Measurements from ENCODE around the gene FAM170B. TPM values are rescaled to one million over a fixed set of nuclear protein-coding genes. Genes with fewer than 3 reads are reported as not detected.

The FAM170B gene
- total RNA-seq (2014; rRNA removed; shearing (Covaris generic)): not detected in 2 replicates
- polyA plus RNA-seq (2016; fragmentation: Nextera tagmentation; extraction: Ambion mirVana): not detected in 2 replicates
- long read RNA-seq: 0 reads

DNA sequence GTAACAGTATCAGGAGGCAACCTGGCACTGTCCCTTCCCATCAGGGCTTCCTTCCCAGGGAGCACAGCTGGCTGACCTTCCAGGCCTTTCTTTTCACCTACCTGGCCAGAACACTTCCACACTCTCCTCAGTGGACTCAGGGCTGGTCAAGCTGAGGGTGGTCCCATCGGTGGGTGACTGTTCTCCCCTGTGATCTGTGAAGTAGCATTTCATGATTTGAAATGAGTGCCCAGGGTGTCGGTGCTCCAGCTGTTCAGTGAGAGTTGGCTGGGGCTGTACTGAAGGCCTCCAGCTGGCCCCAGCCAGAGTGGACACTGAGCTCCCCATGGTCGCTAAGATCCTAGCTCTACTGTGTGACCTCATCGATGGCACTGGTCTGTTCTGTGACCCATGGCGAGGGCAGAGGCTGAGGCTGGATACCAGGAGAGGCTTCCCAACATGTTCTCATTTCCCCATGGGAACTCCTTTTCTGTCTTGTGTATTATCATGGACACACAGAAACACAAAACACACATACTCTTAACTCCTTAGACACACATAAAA, at the start of gene FAM170B:
Gene FAM170B, minus strand, starts transcription at position 316 of the 543 bp plus-strand sequence. Its CDS starts 103 bp downstream, at position 213.
- peaks cover 8% of the 10 kb centered on the region; the same call in 1 of the 2 replicates for H3K9me2 ChIP-seq (ENCODE audit: insufficient read depth)
- H3K36me3 ChIP-seq (ENCODE audit: insufficient read depth): no peaks in the 10 kb centered on the region
- H3K4me3 ChIP-seq: no peak within 1 kb of the TSS
- Mint-ChIP-seq H3K4me1 (peaks cover 2% of the 10 kb centered on the region), H3K4me3 (no peak within 1 kb of the TSS), H3K27ac (no peak within 1 kb of the TSS; the same call in 1 of the 2 replicates), H3K9me3 (peaks cover 2% of the 10 kb centered on the region; the same call in 1 of the 3 replicates), H3K36me3 (ENCODE audit: low read depth) (peaks cover 2% of the 10 kb centered on the region; the same call in 1 of the 3 replicates), H3K27me3 (ENCODE audit: insufficient read depth, low read depth, poor library complexity) (peaks cover 4% of the 10 kb centered on the region)
- no peak within 1 kb of the TSS for H2AFZ ChIP-seq
- no peaks in the 10 kb centered on the region for H3K27me3 ChIP-seq (ENCODE audit: insufficient read depth)
- no peaks in the 10 kb centered on the region for H4K20me1 ChIP-seq (replicated peaks; ENCODE audit: insufficient read depth)
- H3K4me2 ChIP-seq: no peak within 1 kb of the TSS
- H3K27ac ChIP-seq (ENCODE audit: low read depth): no peak within 1 kb of the TSS
- no peak for TF ChIP-seq EZH2phosphoT487 (IDR thresholded peaks at IDR 0.05; ENCODE audit: unreplicated experiment)
- TF ChIP-seq, protein P1, sequence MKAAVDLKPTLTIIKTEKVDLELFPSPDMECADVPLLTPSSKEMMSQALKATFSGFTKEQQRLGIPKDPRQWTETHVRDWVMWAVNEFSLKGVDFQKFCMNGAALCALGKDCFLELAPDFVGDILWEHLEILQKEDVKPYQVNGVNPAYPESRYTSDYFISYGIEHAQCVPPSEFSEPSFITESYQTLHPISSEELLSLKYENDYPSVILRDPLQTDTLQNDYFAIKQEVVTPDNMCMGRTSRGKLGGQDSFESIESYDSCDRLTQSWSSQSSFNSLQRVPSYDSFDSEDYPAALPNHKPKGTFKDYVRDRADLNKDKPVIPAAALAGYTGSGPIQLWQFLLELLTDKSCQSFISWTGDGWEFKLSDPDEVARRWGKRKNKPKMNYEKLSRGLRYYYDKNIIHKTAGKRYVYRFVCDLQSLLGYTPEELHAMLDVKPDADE (IDR thresholded peaks at IDR 0.05): no peak
- TF ChIP-seq, protein P2, sequence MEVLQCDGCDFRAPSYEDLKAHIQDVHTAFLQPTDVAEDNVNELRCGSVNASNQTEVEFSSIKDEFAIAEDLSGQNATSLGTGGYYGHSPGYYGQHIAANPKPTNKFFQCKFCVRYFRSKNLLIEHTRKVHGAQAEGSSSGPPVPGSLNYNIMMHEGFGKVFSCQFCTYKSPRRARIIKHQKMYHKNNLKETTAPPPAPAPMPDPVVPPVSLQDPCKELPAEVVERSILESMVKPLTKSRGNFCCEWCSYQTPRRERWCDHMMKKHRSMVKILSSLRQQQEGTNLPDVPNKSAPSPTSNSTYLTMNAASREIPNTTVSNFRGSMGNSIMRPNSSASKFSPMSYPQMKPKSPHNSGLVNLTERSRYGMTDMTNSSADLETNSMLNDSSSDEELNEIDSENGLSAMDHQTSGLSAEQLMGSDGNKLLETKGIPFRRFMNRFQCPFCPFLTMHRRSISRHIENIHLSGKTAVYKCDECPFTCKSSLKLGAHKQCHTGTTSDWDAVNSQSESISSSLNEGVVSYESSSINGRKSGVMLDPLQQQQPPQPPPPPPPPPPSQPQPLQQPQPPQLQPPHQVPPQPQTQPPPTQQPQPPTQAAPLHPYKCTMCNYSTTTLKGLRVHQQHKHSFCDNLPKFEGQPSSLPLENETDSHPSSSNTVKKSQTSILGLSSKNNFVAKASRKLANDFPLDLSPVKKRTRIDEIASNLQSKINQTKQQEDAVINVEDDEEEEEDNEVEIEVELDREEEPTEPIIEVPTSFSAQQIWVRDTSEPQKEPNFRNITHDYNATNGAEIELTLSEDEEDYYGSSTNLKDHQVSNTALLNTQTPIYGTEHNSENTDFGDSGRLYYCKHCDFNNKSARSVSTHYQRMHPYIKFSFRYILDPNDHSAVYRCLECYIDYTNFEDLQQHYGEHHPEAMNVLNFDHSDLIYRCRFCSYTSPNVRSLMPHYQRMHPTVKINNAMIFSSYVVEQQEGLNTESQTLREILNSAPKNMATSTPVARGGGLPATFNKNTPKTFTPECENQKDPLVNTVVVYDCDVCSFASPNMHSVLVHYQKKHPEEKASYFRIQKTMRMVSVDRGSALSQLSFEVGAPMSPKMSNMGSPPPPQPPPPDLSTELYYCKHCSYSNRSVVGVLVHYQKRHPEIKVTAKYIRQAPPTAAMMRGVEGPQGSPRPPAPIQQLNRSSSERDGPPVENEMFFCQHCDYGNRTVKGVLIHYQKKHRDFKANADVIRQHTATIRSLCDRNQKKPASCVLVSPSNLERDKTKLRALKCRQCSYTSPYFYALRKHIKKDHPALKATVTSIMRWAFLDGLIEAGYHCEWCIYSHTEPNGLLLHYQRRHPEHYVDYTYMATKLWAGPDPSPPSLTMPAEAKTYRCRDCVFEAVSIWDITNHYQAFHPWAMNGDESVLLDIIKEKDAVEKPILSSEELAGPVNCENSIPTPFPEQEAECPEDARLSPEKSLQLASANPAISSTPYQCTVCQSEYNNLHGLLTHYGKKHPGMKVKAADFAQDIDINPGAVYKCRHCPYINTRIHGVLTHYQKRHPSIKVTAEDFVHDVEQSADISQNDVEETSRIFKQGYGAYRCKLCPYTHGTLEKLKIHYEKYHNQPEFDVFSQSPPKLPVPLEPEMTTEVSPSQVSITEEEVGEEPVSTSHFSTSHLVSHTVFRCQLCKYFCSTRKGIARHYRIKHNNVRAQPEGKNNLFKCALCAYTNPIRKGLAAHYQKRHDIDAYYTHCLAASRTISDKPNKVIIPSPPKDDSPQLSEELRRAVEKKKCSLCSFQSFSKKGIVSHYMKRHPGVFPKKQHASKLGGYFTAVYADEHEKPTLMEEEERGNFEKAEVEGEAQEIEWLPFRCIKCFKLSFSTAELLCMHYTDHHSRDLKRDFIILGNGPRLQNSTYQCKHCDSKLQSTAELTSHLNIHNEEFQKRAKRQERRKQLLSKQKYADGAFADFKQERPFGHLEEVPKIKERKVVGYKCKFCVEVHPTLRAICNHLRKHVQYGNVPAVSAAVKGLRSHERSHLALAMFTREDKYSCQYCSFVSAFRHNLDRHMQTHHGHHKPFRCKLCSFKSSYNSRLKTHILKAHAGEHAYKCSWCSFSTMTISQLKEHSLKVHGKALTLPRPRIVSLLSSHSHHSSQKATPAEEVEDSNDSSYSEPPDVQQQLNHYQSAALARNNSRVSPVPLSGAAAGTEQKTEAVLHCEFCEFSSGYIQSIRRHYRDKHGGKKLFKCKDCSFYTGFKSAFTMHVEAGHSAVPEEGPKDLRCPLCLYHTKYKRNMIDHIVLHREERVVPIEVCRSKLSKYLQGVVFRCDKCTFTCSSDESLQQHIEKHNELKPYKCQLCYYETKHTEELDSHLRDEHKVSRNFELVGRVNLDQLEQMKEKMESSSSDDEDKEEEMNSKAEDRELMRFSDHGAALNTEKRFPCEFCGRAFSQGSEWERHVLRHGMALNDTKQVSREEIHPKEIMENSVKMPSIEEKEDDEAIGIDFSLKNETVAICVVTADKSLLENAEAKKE (CRISPR knock-in tag; IDR thresholded peaks at IDR 0.05): no peak
- ATAC-seq (no peak), DNase-seq (ENCODE audit: low spot score) (no peak)
- H3K4me1 ChIP-seq (ENCODE audit: insufficient read depth): no peaks in the 10 kb centered on the region
- H3F3A ChIP-seq (replicated peaks; ENCODE audit: low read depth): no peaks in the 10 kb centered on the region
- no peaks in the 10 kb centered on the region for H3K79me2 ChIP-seq (replicated peaks; ENCODE audit: insufficient read depth)

DNA sequence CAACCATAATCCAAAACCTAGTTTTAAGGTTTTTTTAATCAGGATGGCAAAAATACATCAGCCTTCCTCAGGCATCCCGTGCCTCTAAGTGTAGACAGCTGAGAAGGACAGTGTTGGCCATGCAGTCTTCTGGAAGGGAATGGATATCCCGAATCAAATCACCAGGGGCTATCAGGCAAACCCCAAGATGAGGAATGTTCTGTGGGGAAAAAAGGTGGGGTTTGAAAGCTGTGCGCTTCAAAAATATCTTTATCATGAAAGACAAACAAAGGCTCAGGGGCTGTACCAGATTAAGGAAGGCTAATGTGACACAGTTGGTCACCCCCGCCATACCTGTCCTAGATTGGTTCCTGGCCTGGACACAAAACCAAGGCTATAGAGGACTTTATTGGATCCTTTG, 49.0 kb upstream of the FAM170B start:
- no peak overlapping the region for H2AFZ ChIP-seq
- H3K36me3 ChIP-seq (ENCODE audit: insufficient read depth): no peaks in the 10 kb centered on the region
- Mint-ChIP-seq H3K27me3 (ENCODE audit: insufficient read depth, low read depth, poor library complexity) (peaks cover 3% of the 10 kb centered on the region), H3K9me3 (no peaks in the 10 kb centered on the region), H3K4me1 (peaks cover 4% of the 10 kb centered on the region; the same call in 2 of the 3 replicates), H3K36me3 (ENCODE audit: low read depth) (no peaks in the 10 kb centered on the region), H3K27ac (no peak overlapping the region), H3K4me3 (no peak overlapping the region)
- H4K20me1 ChIP-seq (replicated peaks; ENCODE audit: insufficient read depth): no peaks in the 10 kb centered on the region
- ATAC-seq (no peak), DNase-seq (ENCODE audit: low spot score) (no peak)
- no peaks in the 10 kb centered on the region for H3F3A ChIP-seq (replicated peaks; ENCODE audit: low read depth)
- H3K9me2 ChIP-seq (ENCODE audit: insufficient read depth): no peaks in the 10 kb centered on the region
- no peaks in the 10 kb centered on the region for H3K27me3 ChIP-seq (ENCODE audit: insufficient read depth)
- no peak overlapping the region for H3K4me3 ChIP-seq
- no peaks in the 10 kb centered on the region for H3K4me1 ChIP-seq (ENCODE audit: insufficient read depth)
- H3K79me2 ChIP-seq (replicated peaks; ENCODE audit: insufficient read depth): no peaks in the 10 kb centered on the region
- no peak overlapping the region for H3K27ac ChIP-seq (ENCODE audit: low read depth)
- TF ChIP-seq CREB1 (CRISPR knock-in tag; IDR thresholded peaks at IDR 0.05; ENCODE audit: low read depth) (no peak), ZNF331 (CRISPR knock-in tag; IDR thresholded peaks at IDR 0.05; ENCODE audit: low read depth) (no peak), EZH2phosphoT487 (IDR thresholded peaks at IDR 0.05; ENCODE audit: unreplicated experiment) (no peak), STAT1 (IDR thresholded peaks at IDR 0.05; ENCODE audit: unreplicated experiment) (no peak), EZH2 (IDR thresholded peaks at IDR 0.05; ENCODE audit: low read depth, unreplicated experiment) (no peak)
- H3K4me2 ChIP-seq: no peak overlapping the region
